Spleen (tissue), 11 donors: ENCODE results near the gene ERLIN1. TPM values are rescaled to one million over a fixed set of nuclear protein-coding genes. Genes with fewer than 3 reads are reported as not detected.

Experiments used
- DNase-seq: peaks from one replicate; pipeline ENCODE4 v3.0.0-alpha.2; 2020
- H3K27ac ChIP-seq, 8 donors: fragments of 200-600 bp; sonication (generic) in 7 of 8; 1 replicate in 4 of 8; 2 replicates in 4 of 8; pipeline versions ENCODE4 v1.5.0 to v1.8.0; 2016 to 2021; ENCODE audit warnings: inconsistent platforms in 4 of 8, mild to moderate bottlenecking in 4 of 8, moderate library complexity in 1 of 8
- H3K27me3 ChIP-seq, 7 donors: fragments of 200-600 bp; sonication (generic) in 6 of 7; replicated peaks in 1 of 7; 1 replicate in 4 of 7; 2 replicates in 3 of 7; pipeline versions ENCODE4 v1.5.0 to v1.8.0; 2016 to 2021; ENCODE audit warnings: inconsistent platforms in 3 of 7, mild to moderate bottlenecking in 1 of 7
- H3K36me3 ChIP-seq, 6 donors: fragments of 200-600 bp; sonication (generic) in 5 of 6; 1 replicate in 4 of 6; 2 replicates in 2 of 6; pipeline versions ENCODE4 v1.5.0 to v1.8.0; 2016 to 2021; ENCODE audit warnings: inconsistent platforms in 2 of 6
- H3K4me1 ChIP-seq, 6 donors: fragments of 200-600 bp; sonication (generic) in 5 of 6; 1 replicate in 3 of 6; 2 replicates in 3 of 6; pipeline versions ENCODE4 v1.5.0 to v1.8.0; 2016 to 2021; ENCODE audit warnings: inconsistent platforms in 3 of 6
- H3K4me3 ChIP-seq, 8 donors: fragments of 200-600 bp; sonication (generic) in 7 of 8; 1 replicate in 4 of 8; 2 replicates in 4 of 8; pipeline versions ENCODE4 v1.5.0 to v1.8.0; 2016 to 2021; ENCODE audit warnings: inconsistent platforms in 4 of 8, mild to moderate bottlenecking in 4 of 8, moderate library complexity in 2 of 8
- H3K9me3 ChIP-seq, 8 donors: fragments of 200-600 bp; sonication (generic) in 7 of 8; 1 replicate in 4 of 8; 2 replicates in 4 of 8; pipeline versions ENCODE4 v1.5.0 to v1.8.0; 2016 to 2021; ENCODE audit warnings: inconsistent platforms in 4 of 8
- POLR2A ChIP-seq, 3 donors: fragments of 450-650 bp; IDR thresholded peaks; one replicate each; pipeline ENCODE4 v1.5.1; 2017; ENCODE audit warnings: antibody characterized with exemption in 3 of 3, mild to moderate bottlenecking in 1 of 3
- POLR2AphosphoS5 ChIP-seq, 3 donors: sonication (generic); formaldehyde crosslinking; IDR thresholded peaks; one replicate each; pipeline ENCODE4 v1.5.1; 2017; ENCODE audit warnings: antibody characterized with exemption in 3 of 3
- WGBS, 5 donors: extraction: QIAGEN DNeasy Blood & Tissue Kit in 3 of 5; methylation state at CpG; one replicate each; pipeline versions ENCODE4 v1.1.5 to v1.1.7; 2013 to 2018; 5-methylcytosine and 5-hydroxymethylcytosine counted together
- intact Hi-C: fragments of 100-400 bp; cut with DNase I; formaldehyde crosslinking; loops from one replicate; pipeline ENCODE4 v1.15.0; 2023; ENCODE audit warnings: low total_unique reads
- polyA plus RNA-seq, 3 donors: library from polyadenylated mRNA; stranded (reverse); fragments of 200-250 nt; gene quantifications; one replicate each; pipeline ENCODE4 v1.2.1, GENCODE V29; 2013
- total RNA-seq, 7 donors: library from RNA; depleted of rRNA in 3 of 7; stranded (reverse); fragments of >200 nt in 3 of 7; fragmentation: NEBNext Ultra II Directional in 4 of 7; extraction: Animal tissue kit (Norgen Biotek cat#: 25700) in 4 of 7; gene quantifications; one replicate each; pipeline versions ENCODE4 v1.1.0 to v1.2.1, GENCODE V29; 2016 to 2021
- TF ChIP-seq, protein P1 (sequence below), 11 experiments: fragments of 200-600 bp in 7 of 11; fragments of 450-650 bp in 4 of 11; sonication (generic) in 4 of 11; IDR thresholded peaks in 8 of 11; conservative IDR thresholded peaks in 3 of 11; 1 replicate in 7 of 11; 2 replicates in 4 of 11; pipeline versions ENCODE4 v1.4.0 to v1.8.0; 2016 to 2021; ENCODE audit warnings: antibody characterized with exemption in 11 of 11, inconsistent platforms in 4 of 11, mild to moderate bottlenecking in 1 of 11
- donor health status: healthy with polysubstance abuse.
- donor health status: DM: no; HTN: no; CAD: no; lungs with moderate emphysema.
- donor health status: DM: no; HTN: no; CAD: no.
- donor health status: Bipolar disorder and iron deficiency.
- donor health status: healthy.
- donor health status: DM: no; HTN: no; CAD: no.
- donor health status: DM: yes; HTN: yes; CAD: no.

The ERLIN1 gene
- total and polyA plus RNA-seq, 10 donors: 2.6 to 29.6 (median 18.0) TPM

DNA sequence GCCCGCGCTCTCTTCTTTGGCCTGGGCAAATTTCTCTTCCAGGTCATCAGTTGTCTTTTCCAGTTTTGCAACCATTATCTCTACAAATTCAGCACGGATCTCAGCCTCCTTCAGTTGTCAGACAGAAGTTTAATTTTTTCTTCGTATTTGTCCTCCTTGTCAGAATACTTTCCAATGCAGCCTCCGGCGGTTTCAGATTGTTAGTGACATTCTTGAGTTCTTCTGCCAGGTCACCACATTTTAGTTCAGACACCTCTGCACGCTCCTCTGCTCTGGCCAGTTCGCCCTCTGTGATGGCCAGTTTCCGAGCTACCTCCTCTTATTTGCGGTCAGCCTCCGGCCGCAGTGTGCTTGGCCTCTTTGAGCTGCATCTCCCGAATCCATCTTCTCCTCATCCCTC, 71.4 kb downstream of the ERLIN1 start:
- DNase-seq: no peak
- H3K9me3 ChIP-seq: no peaks in the 10 kb centered on the region
- intact Hi-C loops: no loop called here
- H3K36me3 ChIP-seq: no peaks in the 10 kb centered on the region
- H3K27ac ChIP-seq: no peak overlapping the region
- 93 to 96% (median 95%) methylated on average over 13 of the region's 13 CpGs for WGBS, 5 donors
- H3K4me3 ChIP-seq: no peak overlapping the region
- peaks cover 0 to 44% (median 22%) of the 10 kb centered on the region in 7 donors for H3K27me3 ChIP-seq
- H3K4me1 ChIP-seq: peaks cover 0 to 5% (median 0%) of the 10 kb centered on the region in 6 donors
- TF ChIP-seq POLR2AphosphoS5 (IDR thresholded peaks at IDR 0.05): no peak
- TF ChIP-seq, protein P1, sequence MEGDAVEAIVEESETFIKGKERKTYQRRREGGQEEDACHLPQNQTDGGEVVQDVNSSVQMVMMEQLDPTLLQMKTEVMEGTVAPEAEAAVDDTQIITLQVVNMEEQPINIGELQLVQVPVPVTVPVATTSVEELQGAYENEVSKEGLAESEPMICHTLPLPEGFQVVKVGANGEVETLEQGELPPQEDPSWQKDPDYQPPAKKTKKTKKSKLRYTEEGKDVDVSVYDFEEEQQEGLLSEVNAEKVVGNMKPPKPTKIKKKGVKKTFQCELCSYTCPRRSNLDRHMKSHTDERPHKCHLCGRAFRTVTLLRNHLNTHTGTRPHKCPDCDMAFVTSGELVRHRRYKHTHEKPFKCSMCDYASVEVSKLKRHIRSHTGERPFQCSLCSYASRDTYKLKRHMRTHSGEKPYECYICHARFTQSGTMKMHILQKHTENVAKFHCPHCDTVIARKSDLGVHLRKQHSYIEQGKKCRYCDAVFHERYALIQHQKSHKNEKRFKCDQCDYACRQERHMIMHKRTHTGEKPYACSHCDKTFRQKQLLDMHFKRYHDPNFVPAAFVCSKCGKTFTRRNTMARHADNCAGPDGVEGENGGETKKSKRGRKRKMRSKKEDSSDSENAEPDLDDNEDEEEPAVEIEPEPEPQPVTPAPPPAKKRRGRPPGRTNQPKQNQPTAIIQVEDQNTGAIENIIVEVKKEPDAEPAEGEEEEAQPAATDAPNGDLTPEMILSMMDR (IDR thresholded peaks at IDR 0.05 in 8 of 11, conservative IDR thresholded peaks at IDR 0.05 in 3 of 11): no peak
- no peak for TF ChIP-seq POLR2A (IDR thresholded peaks at IDR 0.05)

DNA sequence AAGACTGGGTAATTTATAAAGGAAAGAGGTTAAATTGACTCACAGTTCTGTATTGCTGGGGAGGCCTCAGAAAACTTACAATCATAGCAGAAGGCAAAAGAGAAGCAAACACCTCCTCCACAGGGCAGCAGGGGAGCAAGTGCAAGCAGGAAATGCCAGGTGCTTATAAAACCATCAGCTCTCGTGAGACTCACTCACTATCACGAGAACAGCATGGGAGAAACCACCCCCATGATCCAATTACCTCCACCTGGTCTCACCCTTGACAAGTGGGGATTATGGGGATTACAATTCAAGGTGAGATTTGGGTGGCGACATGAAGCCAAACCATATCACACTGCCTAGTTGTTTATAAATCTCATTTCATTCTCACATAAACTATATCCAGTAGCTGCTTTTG, 76.2 kb downstream of the ERLIN1 start:
- no peak for DNase-seq
- whole genome bisulfite sequencing, 5 donors: 39 to 46% (median 43%) methylated on average over 3 of the region's 3 CpGs
- intact Hi-C loops: no loop called here
- Histone ChIP-seq H3K9me3 (no peaks in the 10 kb centered on the region), H3K4me3 (no peak overlapping the region), H3K27ac (no peak overlapping the region), H3K4me1 (no peaks in the 10 kb centered on the region), H3K36me3 (no peaks in the 10 kb centered on the region), H3K27me3 (peaks cover 0 to 22% (median 2%) of the 10 kb centered on the region in 7 donors)
- no peak for TF ChIP-seq POLR2AphosphoS5 (IDR thresholded peaks at IDR 0.05)
- no peak for TF ChIP-seq POLR2A (IDR thresholded peaks at IDR 0.05)
- TF ChIP-seq, protein P1 (IDR thresholded peaks at IDR 0.05 in 8 of 11, conservative IDR thresholded peaks at IDR 0.05 in 3 of 11): no peak

DNA sequence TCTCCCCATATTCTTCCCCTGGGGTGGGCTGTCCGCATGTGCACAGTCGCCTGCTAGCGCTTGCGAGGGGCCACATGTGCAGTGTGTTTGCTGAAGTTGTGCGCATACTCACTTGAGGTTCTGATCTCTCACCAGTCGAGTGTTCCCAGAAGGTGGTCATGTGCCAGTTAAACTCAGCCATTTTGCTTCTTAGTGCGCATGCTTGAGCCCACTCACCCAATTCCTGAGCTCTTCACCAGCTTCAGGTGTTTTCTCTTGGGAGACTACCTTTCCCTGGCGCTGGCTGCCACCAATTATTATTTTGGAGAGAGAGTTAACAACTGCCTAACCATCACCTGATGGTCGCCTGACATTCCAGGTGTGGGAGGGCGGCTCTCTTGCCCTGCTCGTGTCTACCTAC, 79.0 kb downstream of the ERLIN1 start:
- Histone ChIP-seq H3K27ac (no peak overlapping the region), H3K27me3 (peaks cover 0 to 23% (median 0%) of the 10 kb centered on the region in 7 donors), H3K9me3 (no peaks in the 10 kb centered on the region), H3K36me3 (no peaks in the 10 kb centered on the region), H3K4me1 (no peaks in the 10 kb centered on the region), H3K4me3 (no peak overlapping the region)
- TF ChIP-seq, protein P1 (IDR thresholded peaks at IDR 0.05 in 8 of 11, conservative IDR thresholded peaks at IDR 0.05 in 3 of 11): no peak
- TF ChIP-seq POLR2A (IDR thresholded peaks at IDR 0.05): no peak
- no peak for TF ChIP-seq POLR2AphosphoS5 (IDR thresholded peaks at IDR 0.05)
- DNase-seq: no peak
- intact Hi-C loops: no loop called here
- 83 to 93% (median 85%) methylated on average over 11 of the region's 11 CpGs for WGBS, 5 donors

DNA sequence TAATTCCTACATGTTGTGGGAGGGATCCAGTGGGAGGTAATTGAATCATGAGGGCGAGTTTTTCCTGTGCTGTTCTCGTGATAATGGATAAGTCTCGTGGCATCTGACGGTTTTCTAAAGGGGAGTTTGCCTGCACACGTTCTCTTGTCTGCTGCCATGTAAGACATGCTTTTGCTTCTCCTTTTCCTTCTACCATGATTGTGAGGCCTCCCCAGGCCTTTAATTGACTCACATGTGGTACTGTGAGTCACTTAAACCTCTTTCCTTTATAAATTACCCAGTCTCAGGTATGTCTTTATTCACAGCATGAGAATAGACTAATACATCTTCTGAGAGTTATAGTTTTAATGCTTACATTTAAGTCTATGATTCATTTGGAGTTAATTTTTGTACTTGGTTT, 81.5 kb downstream of the ERLIN1 start:
- Histone ChIP-seq H3K27ac (no peak overlapping the region), H3K9me3 (no peaks in the 10 kb centered on the region), H3K36me3 (no peaks in the 10 kb centered on the region), H3K4me3 (no peak overlapping the region), H3K27me3 (peaks cover 0 to 43% (median 0%) of the 10 kb centered on the region in 7 donors), H3K4me1 (no peaks in the 10 kb centered on the region)
- WGBS, 5 donors: 80 to 92% (median 87%) methylated on average over 5 of the region's 5 CpGs
- DNase-seq: no peak
- intact Hi-C loops: no loop called here
- TF ChIP-seq, protein P1 (IDR thresholded peaks at IDR 0.05 in 8 of 11, conservative IDR thresholded peaks at IDR 0.05 in 3 of 11): no peak
- no peak for TF ChIP-seq POLR2A (IDR thresholded peaks at IDR 0.05)
- no peak for TF ChIP-seq POLR2AphosphoS5 (IDR thresholded peaks at IDR 0.05)
